ENCODE results near the gene TPCN2. TPM values are rescaled to one million over a fixed set of nuclear protein-coding genes. Genes with fewer than 3 reads are reported as not detected.

TPCN2 gene
- total RNA-seq, 1 experiment from 2014 or later: 15.2 TPM

- no peak for ATAC-seq
- CTCF ChIA-PET: interaction anchor here (2.4 kb wide), 1 partner anchor 9 kb away, joined by 14 read pairs; no protein-coding TSS in a partner anchor
Observed at GRCh38 chr11:69140635-69141034, 91.9 kb downstream of the TPCN2 start.

GRCh38 chr11:69141742-69142141, 93.0 kb downstream of the TPCN2 start:
- no peaks in the 10 kb centered on the region for H3K27me3 ChIP-seq (ENCODE audit: insufficient read depth, low read length)
- RAD21 ChIA-PET (ENCODE audit: low non-redundant PET in 1 of 2, low total read pairs in 2 of 2, uncharacterized antibody in 2 of 2, unreplicated experiment in 2 of 2): no interaction called here
- H3K4me3 ChIP-seq (replicated peaks in 1 of 2; ENCODE audit: low read depth in 1 of 2, low read length in 2 of 2): no peak overlapping the region
- H3K4me1 ChIP-seq (ENCODE audit: control insufficient read depth in 1 of 2, insufficient read depth in 2 of 2, low read length in 2 of 2): peaks cover 23 to 26% of the 10 kb centered on the region in 2 experiments
- no peak overlapping the region for H3K27ac ChIP-seq (ENCODE audit: low read depth, low read length)
- BruUV-seq (replicated peaks): no TSS peak
- no peaks in the 10 kb centered on the region for H3K9me2 ChIP-seq (ENCODE audit: insufficient read depth)
- DNase-seq (ENCODE audit: low read depth, low spot score): no peak
- POLR2A ChIA-PET: no interaction called here
- CTCF ChIA-PET: interaction anchor here (2.4 kb wide), 1 partner anchor 10 kb away, joined by 14 read pairs; no protein-coding TSS in a partner anchor
- no peak for ATAC-seq
- intact Hi-C loops (cut with micrococcal nuclease): no loop called here
- H3K79me2 ChIP-seq (ENCODE audit: insufficient read depth, low read length): no peaks in the 10 kb centered on the region
- no peak overlapping the region for H3K9ac ChIP-seq (ENCODE audit: low read length)
- no peak overlapping the region for H2AFZ ChIP-seq (ENCODE audit: low read depth, low read length, poor library complexity, severe bottlenecking)
- no peaks in the 10 kb centered on the region for H3K36me3 ChIP-seq (ENCODE audit: control insufficient read depth in 1 of 2, insufficient read depth in 2 of 2, low read length in 2 of 2)
- H3K9me3 ChIP-seq (ENCODE audit: control insufficient read depth in 1 of 2, insufficient read depth in 1 of 2, low read depth in 1 of 2, low read length in 2 of 2): peaks cover 0 to 12% of the 10 kb centered on the region in 2 experiments; a peak in 3 of 4 replicates
- H3K4me2 ChIP-seq (ENCODE audit: low read length): no peak overlapping the region
- TF ChIP-seq CBX3 (IDR thresholded peaks at IDR 0.05; ENCODE audit: low read depth): no peak
- no peak for TF ChIP-seq ZFX (IDR thresholded peaks at IDR 0.05)
- no peak for TF ChIP-seq POLR2AphosphoS5 (IDR thresholded peaks at IDR 0.05; ENCODE audit: low read depth, low read length)
- no peak for TF ChIP-seq CEBPB (IDR thresholded peaks at IDR 0.05; ENCODE audit: low read depth)
- TF ChIP-seq ATF3 (IDR thresholded peaks at IDR 0.05): no peak
- no peak for TF ChIP-seq ZNF274 (IDR thresholded peaks at IDR 0.05; ENCODE audit: low read depth, low read length)
- no peak for TF ChIP-seq EZH2phosphoT487 (IDR thresholded peaks at IDR 0.05; ENCODE audit: borderline replicate concordance)
- no peak for TF ChIP-seq MAX (IDR thresholded peaks at IDR 0.05)
- TF ChIP-seq POLR2A (IDR thresholded peaks at IDR 0.05; ENCODE audit: borderline replicate concordance, extremely low read depth, insufficient read depth, insufficient read length): no peak
- TF ChIP-seq ZBTB33 (IDR thresholded peaks at IDR 0.05; ENCODE audit: extremely low read depth, insufficient replicate concordance, low read length): no peak
- H4K20me1 ChIP-seq (ENCODE audit: insufficient read depth): no peaks in the 10 kb centered on the region

More at GRCh38 chr11:69140635-69141034, 91.9 kb downstream of the TPCN2 start:
- no peak for DNase-seq (ENCODE audit: low read depth, low spot score)
- no peak overlapping the region for H2AFZ ChIP-seq (ENCODE audit: low read depth, low read length, poor library complexity, severe bottlenecking)
- H3K4me1 ChIP-seq (ENCODE audit: control insufficient read depth in 1 of 2, insufficient read depth in 2 of 2, low read length in 2 of 2): peaks cover 24 to 31% of the 10 kb centered on the region in 2 experiments
- BruUV-seq (replicated peaks): no TSS peak
- H3K9me3 ChIP-seq (ENCODE audit: control insufficient read depth in 1 of 2, insufficient read depth in 1 of 2, low read depth in 1 of 2, low read length in 2 of 2): peaks cover 0 to 4% of the 10 kb centered on the region in 2 experiments; a peak in 1 of 4 replicates
- H3K9ac ChIP-seq (ENCODE audit: low read length): no peak overlapping the region
- H4K20me1 ChIP-seq (ENCODE audit: insufficient read depth): no peaks in the 10 kb centered on the region
- H3K79me2 ChIP-seq (ENCODE audit: insufficient read depth, low read length): no peaks in the 10 kb centered on the region
- H3K27ac ChIP-seq (ENCODE audit: low read depth, low read length): no peak overlapping the region
- POLR2A ChIA-PET: no interaction called here
- no peak overlapping the region for H3K4me3 ChIP-seq (replicated peaks in 1 of 2; ENCODE audit: low read depth in 1 of 2, low read length in 2 of 2)
- no peaks in the 10 kb centered on the region for H3K27me3 ChIP-seq (ENCODE audit: insufficient read depth, low read length)
- RAD21 ChIA-PET (ENCODE audit: low non-redundant PET in 1 of 2, low total read pairs in 2 of 2, uncharacterized antibody in 2 of 2, unreplicated experiment in 2 of 2): no interaction called here
- no peak overlapping the region for H3K4me2 ChIP-seq (ENCODE audit: low read length)
- H3K9me2 ChIP-seq (ENCODE audit: insufficient read depth): no peaks in the 10 kb centered on the region
- no peak for TF ChIP-seq MAX (IDR thresholded peaks at IDR 0.05)
- H3K36me3 ChIP-seq (ENCODE audit: control insufficient read depth in 1 of 2, insufficient read depth in 2 of 2, low read length in 2 of 2): no peaks in the 10 kb centered on the region
- intact Hi-C loops (cut with micrococcal nuclease): no loop called here
